CD4-positive, alpha-beta memory T cell (primary cell): ENCODE measurements around the gene SMG7. TPM values are rescaled to one million over a fixed set of nuclear protein-coding genes. Genes with fewer than 3 reads are reported as not detected.

Source experiments
- CTCF ChIA-PET: fragments of 350-600 bp; sonication (Branson Sonifier 250); formaldehyde crosslinking; loops from one replicate; lab custom pipeline; 2021; ENCODE audit warnings: inconsistent platforms; ENCODE audit not compliant: partially characterized antibody; lab: Charles Lee
- POLR2A ChIA-PET: fragments of 350-600 bp; sonication (Branson Sonifier 250); formaldehyde crosslinking; loops from one replicate; lab custom pipeline; 2021; ENCODE audit not compliant: partially characterized antibody; lab: Charles Lee
- DNase-seq, 5 donors: peaks; one replicate each; pipeline versions ENCODE4 v3.0.0 to v3.0.0-alpha.2; 2020 to 2022; ENCODE audit warnings: mixed read lengths in 1 of 5
- H3K27ac ChIP-seq: one replicate; pipeline ENCODE4 v1.7.0; 2013; ENCODE audit warnings: low read depth, low read length
- H3K27me3 ChIP-seq: 2 replicates; pipeline ENCODE4 v1.7.0; 2013; ENCODE audit warnings: mild to moderate bottlenecking, low read length, moderate library complexity; ENCODE audit not compliant: insufficient read depth
- H3K36me3 ChIP-seq: 2 replicates; pipeline ENCODE4 v1.7.0; 2013; ENCODE audit warnings: mild to moderate bottlenecking, low read length, moderate library complexity; ENCODE audit not compliant: insufficient read depth
- H3K4me1 ChIP-seq: 2 replicates; pipeline ENCODE4 v1.7.0; 2013; ENCODE audit warnings: mild to moderate bottlenecking, low read length, moderate library complexity; ENCODE audit not compliant: insufficient read depth
- H3K4me3 ChIP-seq, 2 donors: one replicate each; pipeline ENCODE4 v1.7.0; 2013; ENCODE audit warnings: low read length in 2 of 2, mild to moderate bottlenecking in 1 of 2
- H3K9me3 ChIP-seq, 2 donors: one replicate each; pipeline ENCODE4 v1.7.0; 2013; ENCODE audit warnings: low read length in 2 of 2, control low read depth in 1 of 2; ENCODE audit not compliant: control insufficient read depth in 1 of 2
- H3K27ac Mint-ChIP-seq, 7 donors: one replicate each; pipeline ENCODE4 v1.8.0; 2020 to 2021; ENCODE audit warnings: mixed read lengths in 7 of 7, mild to moderate bottlenecking in 6 of 7, inconsistent platforms in 3 of 7, moderate library complexity in 3 of 7
- H3K27me3 Mint-ChIP-seq, 2 donors: one replicate each; pipeline ENCODE4 v1.8.0; 2020 to 2021; ENCODE audit warnings: mixed read lengths in 2 of 2
- H3K36me3 Mint-ChIP-seq, 2 donors: one replicate each; pipeline ENCODE4 v1.8.0; 2020 to 2021; ENCODE audit warnings: mixed read lengths in 2 of 2, inconsistent platforms in 1 of 2, mild to moderate bottlenecking in 1 of 2
- H3K4me1 Mint-ChIP-seq, 4 donors: one replicate each; pipeline ENCODE4 v1.8.0; 2020 to 2021; ENCODE audit warnings: mixed read lengths in 4 of 4, mild to moderate bottlenecking in 1 of 4
- H3K4me3 Mint-ChIP-seq, 8 donors: one replicate each; pipeline ENCODE4 v1.8.0; 2020 to 2021; ENCODE audit warnings: mixed read lengths in 8 of 8, mild to moderate bottlenecking in 7 of 8, moderate library complexity in 6 of 8, inconsistent platforms in 3 of 8
- H3K9me3 Mint-ChIP-seq, 8 donors: one replicate each; pipeline ENCODE4 v1.8.0; 2020 to 2021; ENCODE audit warnings: mixed read lengths in 8 of 8, mild to moderate bottlenecking in 5 of 8, inconsistent platforms in 3 of 8, moderate library complexity in 1 of 8
- intact Hi-C: fragments of 100-400 bp; cut with micrococcal nuclease; formaldehyde crosslinking; loops from one replicate; pipeline ENCODE4 v1.15.1; 2023
- polyA plus RNA-seq, 2 donors: library from polyadenylated mRNA; unstranded; fragments of 300-500 nt; fragmentation: Illumina TruSeq; gene quantifications; one replicate each; pipeline ENCODE4 v1.2.3, GENCODE V29; 2021
- total RNA-seq, 2 experiments: library from RNA; stranded (reverse); gene quantifications; one replicate each; pipeline ENCODE4 v1.2.3, GENCODE V29; 2021

SMG7 gene
- total and polyA plus RNA-seq, 4 experiments from 2014 or later: 15.0 to 66.5 (median 52.0) TPM

DNA sequence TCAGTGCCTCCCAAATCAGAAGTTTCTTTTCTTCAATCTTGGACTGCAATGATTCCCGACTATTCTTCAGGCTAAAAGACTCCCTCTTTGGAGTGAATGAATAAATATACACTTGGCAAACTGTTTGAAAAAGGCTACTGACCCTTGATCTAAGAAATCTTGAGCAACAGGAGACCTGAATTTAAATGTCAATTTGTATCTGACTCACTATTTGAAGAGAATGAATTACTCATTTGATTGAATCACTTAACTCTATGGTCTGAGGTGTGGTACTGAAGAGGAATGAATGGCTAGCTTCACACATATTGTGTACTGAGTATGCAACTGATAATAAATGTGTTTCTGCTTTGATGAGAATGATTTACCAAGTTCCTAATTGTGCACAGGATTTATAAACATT lies 4.6 kb upstream of the SMG7 start:
- DNase-seq: no peak
- H3K27me3 ChIP-seq: no peaks in the 10 kb centered on the region
- no peaks in the 10 kb centered on the region for H3K4me1 ChIP-seq
- Mint-ChIP-seq H3K4me3 (no peak overlapping the region), H3K9me3 (peaks cover 0 to 5% (median 0%) of the 10 kb centered on the region in 8 donors), H3K36me3 (peaks cover 0 to 20% of the 10 kb centered on the region in 2 donors), H3K27me3 (peaks cover 6 to 13% of the 10 kb centered on the region in 2 donors), H3K4me1 (peaks cover 0 to 29% (median 5%) of the 10 kb centered on the region in 4 donors), H3K27ac (no peak overlapping the region)
- H3K36me3 ChIP-seq: no peaks in the 10 kb centered on the region
- intact Hi-C loops: no loop called here
- POLR2A ChIA-PET: no interaction called here
- CTCF ChIA-PET: interaction anchor here (0.8 to 1.9 kb wide), 3 partner anchors 181 to 217 kb away, joined by 3 to 14 read pairs (median 3); no protein-coding TSS in a partner anchor
- H3K4me3 ChIP-seq: no peak overlapping the region
- H3K27ac ChIP-seq: no peak overlapping the region
- no peaks in the 10 kb centered on the region for H3K9me3 ChIP-seq

DNA sequence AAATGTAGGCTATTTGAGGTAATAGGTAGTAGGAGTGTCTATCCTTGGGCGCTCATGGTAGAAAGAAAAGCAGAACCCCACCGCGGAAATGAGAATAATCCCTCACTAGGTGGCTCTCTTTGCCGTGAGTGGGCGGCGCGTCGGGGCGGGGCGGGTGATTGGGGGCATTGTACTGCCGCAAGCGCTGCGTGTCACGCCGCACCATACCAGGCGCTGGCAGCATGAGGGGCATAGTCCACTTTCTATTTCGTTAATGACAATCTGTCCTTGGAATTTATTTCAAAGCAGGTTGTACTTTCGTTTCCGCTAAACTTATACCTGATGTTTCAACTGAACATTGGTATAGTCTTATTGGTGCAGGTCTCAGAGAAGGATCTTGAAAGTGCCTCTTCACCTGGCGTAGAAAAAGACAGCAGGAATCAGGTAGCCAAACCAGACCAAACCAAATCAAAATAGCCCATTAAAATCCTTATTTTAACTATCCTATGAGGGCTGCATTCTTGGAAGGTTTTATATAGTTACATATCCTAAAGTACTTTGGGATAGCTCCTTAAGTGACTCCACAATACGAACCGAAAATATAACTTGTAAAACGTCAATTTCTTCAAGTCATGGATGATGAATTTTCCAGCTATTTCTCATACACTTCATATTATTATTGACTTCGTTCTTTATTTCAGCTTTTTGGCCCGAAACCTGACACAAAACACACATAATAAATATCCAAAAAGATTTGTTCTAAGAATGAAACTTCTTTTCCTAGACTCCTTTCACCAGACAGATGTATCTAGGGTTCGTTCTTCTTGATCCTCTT lies 1.9 kb upstream of the SMG7 start:
- ChIA-PET CTCF (interaction anchor here (0.7 to 1.8 kb wide), 16 partner anchors 8 to 445 kb away, joined by 3 to 15 read pairs (median 4); partner anchors contain the start of gene ARPC5), POLR2A (interaction anchor here (1.0 to 1.1 kb wide), 4 partner anchors 12 to 581 kb away, joined by 3 read pairs; partner anchors contain the start of gene TSEN15)
- H3K4me3 Mint-ChIP-seq: peak overlapping the region; percentile 90 to 99 (median 96)
- H3K9me3 Mint-ChIP-seq: peaks cover 0 to 5% (median 0%) of the 10 kb centered on the region in 8 donors
- H3K4me1 Mint-ChIP-seq: peaks cover 13 to 43% (median 19%) of the 10 kb centered on the region in 4 donors
- H3K36me3 Mint-ChIP-seq: peaks cover 0 to 29% of the 10 kb centered on the region in 2 donors
- H3K4me1 ChIP-seq: peaks cover 23% of the 10 kb centered on the region
- peak; percentile 85 to 94 (median 90) for DNase-seq
- H3K27ac Mint-ChIP-seq: peak overlapping the region; percentile 99 to 100 (median 100)
- peaks cover 1 to 7% of the 10 kb centered on the region in 2 donors for H3K27me3 Mint-ChIP-seq
- no peaks in the 10 kb centered on the region for H3K27me3 ChIP-seq
- no peaks in the 10 kb centered on the region for H3K36me3 ChIP-seq
- no peaks in the 10 kb centered on the region for H3K9me3 ChIP-seq
- peak overlapping the region; percentile 82 to 98 for H3K4me3 ChIP-seq
- intact Hi-C loops: loop anchor here (1.0 to 5.0 kb wide), 10 partner anchors 28 to 1846 kb away; partner anchors contain the start of genes ARPC5, DHX9, EDEM3 and IVNS1ABP
- peak overlapping the region; percentile 91 for H3K27ac ChIP-seq

DNA sequence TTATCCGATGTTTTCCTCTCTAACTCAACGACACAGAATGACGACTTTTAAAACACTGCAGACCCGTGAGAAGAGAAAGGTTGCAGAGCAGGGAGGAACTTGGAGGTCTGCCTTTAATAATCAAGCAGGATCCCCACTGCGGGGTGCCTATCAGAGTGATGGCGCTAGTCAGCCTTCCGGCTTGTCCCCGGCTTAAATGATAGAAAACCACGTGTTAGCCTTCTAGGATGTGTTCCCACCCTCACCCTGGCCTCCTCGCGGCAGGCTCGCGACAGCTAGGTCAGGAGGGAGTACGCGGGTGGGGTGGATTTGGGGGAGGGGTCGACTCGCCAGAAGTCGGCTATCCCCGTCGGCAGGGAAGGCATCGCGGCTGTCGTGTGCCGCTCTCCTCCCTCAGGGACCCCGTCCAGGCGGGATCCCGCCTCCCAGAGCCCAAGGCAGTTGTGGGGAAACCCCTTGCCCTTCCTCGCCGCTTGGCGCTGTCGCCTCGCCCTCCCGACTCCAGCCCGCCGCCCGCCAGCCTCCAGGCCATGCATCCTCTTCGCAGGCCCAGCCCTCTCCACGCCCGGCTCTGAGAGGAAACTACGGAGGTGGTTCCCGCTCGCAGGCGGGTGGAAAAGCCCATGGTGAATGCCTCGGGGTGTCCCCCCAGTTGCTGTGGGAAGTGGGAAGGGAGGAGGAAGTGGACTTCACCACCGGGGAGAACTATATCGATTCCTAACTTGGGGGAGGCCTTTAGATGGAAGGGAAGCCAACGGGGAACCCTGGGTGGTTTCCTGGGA lies 1.1 kb upstream of the SMG7 start:
- peaks cover 13 to 43% (median 19%) of the 10 kb centered on the region in 4 donors for H3K4me1 Mint-ChIP-seq
- H3K27me3 Mint-ChIP-seq: peaks cover 0 to 3% of the 10 kb centered on the region in 2 donors
- Histone ChIP-seq H3K27me3 (no peaks in the 10 kb centered on the region), H3K27ac (peak overlapping the region; percentile 91), H3K9me3 (no peaks in the 10 kb centered on the region), H3K4me3 (peak overlapping the region; percentile 82 to 98), H3K36me3 (no peaks in the 10 kb centered on the region), H3K4me1 (peaks cover 31% of the 10 kb centered on the region)
- peak overlapping the region; percentile 99 to 100 (median 100) for H3K27ac Mint-ChIP-seq
- ChIA-PET CTCF (interaction anchor here (0.7 to 1.6 kb wide), 15 partner anchors 9 to 444 kb away, joined by 3 to 9 read pairs (median 3); partner anchors contain the start of gene ARPC5), POLR2A (interaction anchor here (1.0 to 1.9 kb wide), 7 partner anchors 11 to 580 kb away, joined by 3 to 16 read pairs (median 3); partner anchors contain the start of gene TSEN15)
- peaks cover 0 to 5% (median 0%) of the 10 kb centered on the region in 8 donors for H3K9me3 Mint-ChIP-seq
- peaks cover 0 to 29% of the 10 kb centered on the region in 2 donors for H3K36me3 Mint-ChIP-seq
- H3K4me3 Mint-ChIP-seq: peak overlapping the region; percentile 90 to 99 (median 96)
- intact Hi-C loops: loop anchor here (1.0 to 5.0 kb wide), 11 partner anchors 28 to 1846 kb away; partner anchors contain the start of genes ARPC5, DHX9, EDEM3 and IVNS1ABP
- DNase-seq: peak; percentile 61 to 84 (median 71)

DNA sequence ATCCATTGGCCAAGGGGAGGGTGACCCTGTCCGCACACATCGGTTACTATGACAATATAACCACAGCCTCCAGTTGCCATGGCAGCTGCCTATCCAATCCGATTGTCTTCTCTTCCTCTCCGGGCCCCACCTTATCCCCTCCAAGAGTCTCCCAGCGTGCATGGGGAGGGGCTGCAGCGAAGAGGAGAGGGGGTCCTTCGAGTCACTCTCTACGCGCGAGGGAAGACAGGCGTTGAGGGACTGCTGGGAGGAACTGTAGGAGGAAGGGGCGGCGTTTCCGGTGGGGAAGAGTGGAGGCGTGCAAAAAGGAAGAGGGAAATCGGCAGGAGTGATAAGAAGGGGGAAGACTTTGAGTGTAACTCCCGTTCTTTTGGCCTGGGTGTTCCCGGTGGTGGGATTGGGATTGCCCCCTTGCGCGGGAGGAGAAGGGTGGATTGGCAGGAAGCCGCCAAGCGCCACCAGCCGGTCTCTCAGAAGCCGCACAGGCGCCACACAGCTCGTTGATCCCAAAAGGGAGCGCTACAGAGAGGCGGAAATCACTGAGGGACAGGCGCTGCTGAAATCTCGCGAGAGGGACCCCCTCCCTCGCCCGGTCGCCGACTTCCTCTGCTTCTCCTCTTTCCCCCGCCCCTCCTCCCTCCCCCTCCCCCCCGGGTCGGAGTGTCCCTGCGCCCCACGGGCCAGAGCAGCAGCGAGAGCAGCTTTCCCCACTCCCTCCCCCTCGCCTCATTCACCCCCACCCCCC lies 384 bp upstream of the SMG7 start:
- Mint-ChIP-seq H3K4me3 (peak overlapping the region; percentile 90 to 99 (median 96)), H3K9me3 (peaks cover 0 to 5% (median 0%) of the 10 kb centered on the region in 8 donors), H3K36me3 (peaks cover 0 to 29% of the 10 kb centered on the region in 2 donors), H3K4me1 (peaks cover 13 to 43% (median 19%) of the 10 kb centered on the region in 4 donors), H3K27me3 (peaks cover 0 to 3% of the 10 kb centered on the region in 2 donors), H3K27ac (peak overlapping the region; percentile 99 to 100 (median 100))
- H3K9me3 ChIP-seq: no peaks in the 10 kb centered on the region
- H3K4me3 ChIP-seq: peak overlapping the region; percentile 82 to 98
- H3K27me3 ChIP-seq: no peaks in the 10 kb centered on the region
- intact Hi-C loops: loop anchor here (1.0 to 5.0 kb wide), 9 partner anchors 27 to 1845 kb away; partner anchors contain the start of genes DHX9, EDEM3, IVNS1ABP and RGS16
- no peaks in the 10 kb centered on the region for H3K36me3 ChIP-seq
- ChIA-PET CTCF (interaction anchor here (1.6 to 3.7 kb wide), 2 partner anchors 38 to 213 kb away, joined by 5 to 11 read pairs; no protein-coding TSS in a partner anchor), POLR2A (interaction anchor here (0.6 to 1.9 kb wide), 6 partner anchors 10 to 580 kb away, joined by 3 to 16 read pairs (median 6); partner anchors contain the start of gene TSEN15)
- H3K4me1 ChIP-seq: peaks cover 39% of the 10 kb centered on the region
- peak; percentile 96 to 99 (median 97) for DNase-seq
- peak overlapping the region; percentile 91 for H3K27ac ChIP-seq

DNA sequence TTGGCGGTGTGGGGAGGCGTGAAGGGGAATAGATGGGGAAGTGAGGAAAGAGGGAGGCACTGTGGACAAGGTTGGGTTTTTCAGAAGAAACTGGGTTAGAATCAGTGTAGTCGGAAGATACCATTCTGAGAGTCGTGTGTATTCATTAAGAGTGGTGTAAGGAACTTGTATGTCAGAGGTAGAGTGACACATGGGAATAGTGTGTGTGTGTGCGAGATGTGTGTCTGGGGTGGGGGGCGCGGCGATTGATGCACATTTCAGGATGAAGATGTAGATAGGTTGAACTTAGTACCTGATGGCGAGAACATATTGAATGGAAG lies 878 bp downstream of the SMG7 start:
- POLR2A ChIA-PET: interaction anchor here (1.3 to 1.9 kb wide), 3 partner anchors 9 to 22 kb away, joined by 3 to 9 read pairs (median 6); no protein-coding TSS in a partner anchor
- CTCF ChIA-PET: interaction anchor here (1.0 to 3.7 kb wide), 2 partner anchors 14 to 212 kb away, joined by 3 to 11 read pairs; no protein-coding TSS in a partner anchor

DNA sequence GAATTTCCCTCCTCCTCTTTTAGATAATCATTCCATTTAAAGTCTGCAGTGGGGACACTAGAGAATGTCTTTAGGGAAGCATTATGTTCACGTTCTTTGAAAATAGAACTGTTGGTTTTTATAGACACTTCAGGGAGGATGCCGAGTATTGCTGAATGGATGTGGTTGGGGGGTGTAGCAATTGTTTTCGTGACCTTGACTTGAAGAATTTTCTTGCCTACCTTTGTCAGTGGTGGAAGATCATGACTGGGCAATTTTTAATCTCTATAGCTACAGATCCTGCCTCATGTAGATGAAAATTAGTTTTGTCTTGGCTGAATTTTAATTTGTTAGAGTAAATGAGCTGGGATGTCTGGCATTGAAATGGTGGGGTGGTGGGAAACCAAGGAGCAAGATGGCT lies 3.8 kb downstream of the SMG7 start:
- no peak for DNase-seq
- H3K4me1 Mint-ChIP-seq: peaks cover 44 to 63% (median 46%) of the 10 kb centered on the region in 4 donors
- intact Hi-C loops: no loop called here

More for the DNA sequence above, 878 bp downstream of the SMG7 start:
- Histone ChIP-seq H3K27me3 (no peaks in the 10 kb centered on the region), H3K4me1 (peaks cover 51% of the 10 kb centered on the region), H3K27ac (peak overlapping the region; percentile 91), H3K9me3 (no peaks in the 10 kb centered on the region), H3K4me3 (peak overlapping the region; percentile 76 to 82), H3K36me3 (no peaks in the 10 kb centered on the region)
- peak overlapping the region; percentile 90 to 99 (median 96) for H3K4me3 Mint-ChIP-seq
- peaks cover 0 to 29% of the 10 kb centered on the region in 2 donors for H3K36me3 Mint-ChIP-seq
- H3K9me3 Mint-ChIP-seq: peaks cover 0 to 5% (median 0%) of the 10 kb centered on the region in 8 donors
- peaks cover 17 to 49% (median 21%) of the 10 kb centered on the region in 4 donors for H3K4me1 Mint-ChIP-seq
- H3K27me3 Mint-ChIP-seq: peaks cover 0 to 3% of the 10 kb centered on the region in 2 donors
- H3K27ac Mint-ChIP-seq: peak overlapping the region; percentile 95 to 100 (median 100)
- DNase-seq: no peak
- intact Hi-C loops: loop anchor here (2.0 to 5.0 kb wide), 4 partner anchors 484 to 1279 kb away; partner anchors contain the start of genes EDEM3, RGS16 and TSEN15

More for the DNA sequence above, 3.8 kb downstream of the SMG7 start:
- Histone ChIP-seq H3K27ac (no peak overlapping the region), H3K27me3 (no peaks in the 10 kb centered on the region), H3K4me1 (peaks cover 80% of the 10 kb centered on the region), H3K36me3 (no peaks in the 10 kb centered on the region), H3K4me3 (no peak overlapping the region), H3K9me3 (no peaks in the 10 kb centered on the region)
- Mint-ChIP-seq H3K9me3 (peaks cover 0 to 5% (median 0%) of the 10 kb centered on the region in 8 donors), H3K27ac (no peak overlapping the region), H3K4me3 (no peak overlapping the region), H3K27me3 (peaks cover 0 to 3% of the 10 kb centered on the region in 2 donors), H3K36me3 (peaks cover 0 to 21% of the 10 kb centered on the region in 2 donors)
- POLR2A ChIA-PET: interaction anchor here (0.7 kb wide), 1 partner anchor 158 kb away, joined by 3 read pairs; no protein-coding TSS in a partner anchor
- CTCF ChIA-PET: no interaction called here
